SH-SY5Y (cell line): Measurements from ENCODE around the gene CGRRF1.

ENCODE experiments used
- GATA2 ChIP-seq: IDR thresholded peaks from 2 replicates; pipeline ENCODE4 v1.6.1; 2011; ENCODE audit warnings: mild to moderate bottlenecking, low read depth, low read length
- GATA3 ChIP-seq: IDR thresholded peaks from 2 replicates; pipeline ENCODE4 v1.6.1; 2011; ENCODE audit warnings: low read depth, mild to moderate bottlenecking, low read length, moderate library complexity

DNA sequence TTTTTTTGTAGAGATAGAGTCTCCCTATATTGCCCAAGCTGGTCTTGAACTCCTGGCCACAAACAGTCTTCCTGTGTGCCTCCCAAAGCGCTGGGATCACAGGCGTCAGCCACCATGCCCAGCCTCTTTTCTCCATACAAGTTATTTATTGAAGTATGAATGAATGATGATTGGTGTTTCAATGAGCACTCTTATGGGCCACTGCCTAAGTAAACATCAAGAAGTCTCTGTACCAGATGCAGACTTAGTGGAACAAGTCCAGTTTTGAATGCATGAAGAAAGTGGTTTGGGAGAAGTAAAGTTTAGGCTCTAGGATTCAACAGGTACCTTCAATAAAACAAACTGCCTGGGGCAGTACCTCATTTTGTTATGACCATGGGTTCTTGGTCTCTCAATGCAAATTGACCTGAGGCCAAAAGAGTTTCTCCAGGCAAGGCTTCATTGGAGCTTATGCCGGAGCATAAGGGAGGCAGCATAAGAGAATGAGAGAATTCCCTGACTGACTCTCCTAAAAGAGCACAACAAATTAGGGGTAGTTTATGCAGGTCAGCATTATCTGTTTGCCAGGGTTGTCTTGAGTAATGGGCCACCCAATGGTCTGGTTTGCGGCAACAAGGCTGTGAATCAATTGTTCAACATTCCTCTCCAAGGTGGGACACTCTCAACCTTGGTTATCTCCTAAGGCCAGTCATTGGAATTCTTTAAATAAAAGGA lies 19.8 kb upstream of the CGRRF1 start:
- TF ChIP-seq GATA2, result no peak
- no peak for TF ChIP-seq GATA3
